D721Med (cell line): ENCODE measurements around the gene GPD1.

Experiments
- DNase-seq: peaks from one replicate; pipeline ENCODE4 v3.0.0; 2011; ENCODE audit warnings: low spot score; ENCODE audit not compliant: insufficient read length
- FAIRE-seq: peaks from 2 replicates; lab custom pipeline; 2011; peaks lifted over from hg19 to GRCh38; lab: Jason Lieb, UNC
- TF ChIP-seq, protein P1 (sequence below): IDR thresholded peaks from 2 replicates; pipeline ENCODE4 v1.5.1; 2012; ENCODE audit warnings: mild to moderate bottlenecking, control low read depth; ENCODE audit not compliant: insufficient read depth; ENCODE audit errors: missing control alignments

The GPD1 gene

DNA sequence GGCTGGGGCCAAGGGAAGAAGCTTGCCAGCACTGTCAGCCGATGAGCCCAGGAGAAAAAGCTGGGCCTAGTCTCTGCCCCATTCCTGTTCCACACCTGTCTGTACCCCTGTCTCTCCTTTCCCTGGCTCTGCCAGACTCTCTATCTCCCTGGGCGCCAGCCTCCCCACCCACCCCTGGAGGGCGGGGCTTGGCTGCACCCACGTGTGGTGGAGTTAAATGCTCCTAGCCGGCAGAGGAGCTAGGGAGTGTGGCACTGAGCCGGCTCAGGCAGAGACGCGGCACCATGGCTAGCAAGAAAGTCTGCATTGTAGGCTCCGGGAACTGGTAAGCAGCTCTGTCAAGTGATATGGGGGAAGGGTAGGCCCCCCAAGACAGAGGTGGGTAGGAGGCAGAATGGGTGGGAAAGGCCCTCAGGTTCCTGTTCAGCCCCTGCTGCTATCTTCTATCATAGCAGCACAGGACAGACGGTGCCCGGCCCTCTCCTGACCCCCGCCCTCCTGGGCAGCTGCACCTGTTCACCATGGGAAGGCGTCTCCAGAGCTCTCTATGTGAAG, at the start of gene GPD1:
Gene GPD1, plus strand, starts transcription at position 242 of the 555 bp plus-strand sequence. Its CDS starts 43 bp downstream, at position 285.
- TF ChIP-seq, protein P1, sequence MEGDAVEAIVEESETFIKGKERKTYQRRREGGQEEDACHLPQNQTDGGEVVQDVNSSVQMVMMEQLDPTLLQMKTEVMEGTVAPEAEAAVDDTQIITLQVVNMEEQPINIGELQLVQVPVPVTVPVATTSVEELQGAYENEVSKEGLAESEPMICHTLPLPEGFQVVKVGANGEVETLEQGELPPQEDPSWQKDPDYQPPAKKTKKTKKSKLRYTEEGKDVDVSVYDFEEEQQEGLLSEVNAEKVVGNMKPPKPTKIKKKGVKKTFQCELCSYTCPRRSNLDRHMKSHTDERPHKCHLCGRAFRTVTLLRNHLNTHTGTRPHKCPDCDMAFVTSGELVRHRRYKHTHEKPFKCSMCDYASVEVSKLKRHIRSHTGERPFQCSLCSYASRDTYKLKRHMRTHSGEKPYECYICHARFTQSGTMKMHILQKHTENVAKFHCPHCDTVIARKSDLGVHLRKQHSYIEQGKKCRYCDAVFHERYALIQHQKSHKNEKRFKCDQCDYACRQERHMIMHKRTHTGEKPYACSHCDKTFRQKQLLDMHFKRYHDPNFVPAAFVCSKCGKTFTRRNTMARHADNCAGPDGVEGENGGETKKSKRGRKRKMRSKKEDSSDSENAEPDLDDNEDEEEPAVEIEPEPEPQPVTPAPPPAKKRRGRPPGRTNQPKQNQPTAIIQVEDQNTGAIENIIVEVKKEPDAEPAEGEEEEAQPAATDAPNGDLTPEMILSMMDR, result no peak
- DNase-seq (peak; percentile 48), FAIRE-seq (no peak)

DNA sequence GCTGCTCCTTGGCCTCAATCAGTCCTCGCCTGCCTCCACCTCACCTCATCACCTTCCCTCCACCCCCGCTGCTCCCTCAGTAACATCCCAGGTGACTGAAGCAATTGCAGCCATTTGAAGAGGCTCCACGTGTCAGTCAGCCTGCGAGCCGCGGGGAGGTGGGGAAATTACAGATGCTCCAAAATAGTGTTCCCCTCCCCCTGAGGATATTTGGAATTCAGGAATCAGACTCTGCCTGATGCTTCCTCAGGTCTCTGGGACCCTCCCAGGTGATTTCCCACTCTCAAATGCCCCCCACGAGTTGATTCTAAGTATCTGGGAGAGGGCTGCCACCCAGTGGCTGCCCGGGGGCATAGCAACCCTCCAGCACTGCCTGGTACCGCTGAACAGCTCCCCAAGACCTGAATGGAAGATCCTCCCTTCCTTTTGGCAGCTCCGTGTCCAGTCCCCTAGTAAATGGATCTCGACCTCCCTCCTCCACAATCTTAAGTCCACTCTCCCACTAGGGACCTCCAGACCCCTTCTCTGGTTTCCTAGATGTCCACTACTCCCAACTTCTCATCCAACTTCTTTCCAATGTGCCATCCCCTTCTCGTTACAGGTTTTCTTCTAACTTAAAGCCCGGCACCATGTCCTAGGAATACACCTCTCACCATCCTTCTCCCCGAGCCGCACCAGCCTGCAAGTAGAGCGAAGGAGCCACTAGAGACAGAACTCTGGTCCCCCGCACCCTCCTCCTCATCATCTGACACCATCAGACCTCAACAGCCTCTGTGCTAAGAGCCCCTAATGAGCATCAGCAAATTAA, 47.8 kb upstream of the GPD1 start:
- TF ChIP-seq, protein P1, result peak; percentile 70
- DNase-seq (no peak), FAIRE-seq (no peak)

DNA sequence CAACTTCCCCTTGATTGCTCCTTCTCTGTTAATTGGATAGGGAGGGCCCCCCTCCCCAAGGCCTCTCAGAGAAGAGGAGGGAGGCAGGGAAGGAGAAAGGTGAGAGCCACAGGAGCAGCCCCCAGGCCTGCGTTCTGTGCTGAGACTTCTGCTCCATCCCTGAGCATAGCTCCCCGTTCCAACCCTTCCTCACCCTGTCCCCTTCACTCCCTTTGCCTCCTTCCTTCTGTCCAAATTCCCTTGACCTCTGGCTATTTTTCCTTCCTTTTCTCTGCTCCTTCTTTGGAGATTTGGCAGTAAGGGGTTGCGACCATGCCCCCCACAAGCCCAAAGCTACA, 47.2 kb upstream of the GPD1 start:
- FAIRE-seq, result no peak
- DNase-seq, result no peak
- TF ChIP-seq, protein P1, result no peak

DNA sequence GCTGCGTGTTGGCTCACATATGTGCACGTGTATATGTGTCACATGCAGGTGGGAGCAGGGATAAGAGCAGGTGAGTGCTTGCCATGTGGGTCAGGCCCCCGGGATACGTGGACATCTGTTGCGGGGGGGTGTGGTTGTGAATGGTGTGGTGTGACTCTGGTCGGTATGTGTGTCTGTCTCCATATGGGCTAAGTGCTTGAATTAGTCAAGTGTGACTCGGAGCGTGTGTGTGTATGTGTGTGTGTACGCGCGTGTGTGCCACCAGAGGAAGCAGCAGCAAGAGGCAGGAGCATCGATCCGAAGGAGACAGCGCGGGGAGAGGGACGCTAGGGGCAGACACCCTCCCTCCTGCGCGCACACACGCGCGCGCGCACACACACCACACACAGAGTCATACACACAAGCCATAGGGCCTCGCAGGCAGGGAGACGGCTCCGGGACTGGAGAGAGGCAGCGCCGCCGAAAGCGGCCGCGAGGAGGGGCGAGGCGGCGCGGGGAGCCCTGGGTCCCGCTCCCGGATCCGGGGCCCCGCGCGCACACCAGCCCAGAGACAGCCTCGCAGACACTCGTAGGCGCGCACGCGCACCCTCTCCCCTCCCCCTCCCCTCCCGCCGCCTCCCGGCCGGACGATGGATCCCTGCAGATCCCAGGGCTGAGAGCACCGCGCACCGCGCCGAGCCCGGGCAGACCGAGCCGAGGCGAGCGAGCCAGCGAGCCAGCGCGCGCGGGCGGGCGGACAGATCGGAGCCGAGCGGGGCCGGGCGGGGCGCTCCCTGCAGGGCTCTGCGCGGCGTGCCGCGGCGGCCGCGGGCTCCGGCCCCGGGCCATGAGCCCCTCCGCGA, 46.6 kb upstream of the GPD1 start, which contains the start of gene ASIC1:
Gene ASIC1, plus strand, starts transcription at position 597 of the 842 bp plus-strand sequence. CDS start 1,171 bp downstream, outside the sequence.
- no peak for FAIRE-seq
- DNase-seq, result peak; percentile 82
- TF ChIP-seq, protein P1, result no peak

DNA sequence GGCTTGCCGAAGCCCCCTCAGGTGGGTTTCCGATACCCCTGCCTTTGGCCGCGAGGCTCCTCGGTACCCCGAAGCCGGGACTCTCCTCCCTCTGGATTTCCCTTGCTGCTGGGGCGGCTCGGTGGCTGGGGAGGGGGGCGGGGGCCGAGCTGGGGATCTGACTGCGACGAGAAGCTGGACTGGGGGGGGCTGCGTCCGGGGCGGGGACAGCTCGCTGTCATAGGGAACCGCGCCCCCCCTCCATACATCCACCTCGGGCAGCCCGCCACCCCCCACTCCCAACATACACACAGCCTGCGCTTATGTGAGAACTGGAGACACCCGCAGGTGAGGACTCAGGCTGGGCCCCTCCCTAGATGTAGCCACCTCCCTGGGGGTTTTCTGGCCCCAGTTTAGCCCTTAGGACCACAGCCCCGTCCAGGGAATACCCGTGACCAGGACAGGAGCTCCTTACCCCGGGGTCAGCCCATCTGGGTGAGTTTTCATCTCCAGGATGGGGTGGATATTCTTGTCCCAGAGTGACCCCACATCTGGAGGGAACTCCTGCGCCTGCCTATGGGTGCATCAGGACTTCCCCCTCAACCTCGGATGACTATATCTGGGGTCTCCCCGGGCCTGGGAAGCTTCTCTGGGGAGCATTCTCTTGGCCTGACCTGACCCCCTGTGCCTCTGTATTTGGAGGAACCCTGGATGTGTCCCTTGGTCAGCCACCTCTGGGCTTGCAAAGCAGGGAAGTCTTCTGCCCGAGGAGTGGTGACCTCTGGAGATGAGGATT, 45.7 kb upstream of the GPD1 start:
- FAIRE-seq, result no peak
- TF ChIP-seq, protein P1, result no peak
- no peak for DNase-seq

DNA sequence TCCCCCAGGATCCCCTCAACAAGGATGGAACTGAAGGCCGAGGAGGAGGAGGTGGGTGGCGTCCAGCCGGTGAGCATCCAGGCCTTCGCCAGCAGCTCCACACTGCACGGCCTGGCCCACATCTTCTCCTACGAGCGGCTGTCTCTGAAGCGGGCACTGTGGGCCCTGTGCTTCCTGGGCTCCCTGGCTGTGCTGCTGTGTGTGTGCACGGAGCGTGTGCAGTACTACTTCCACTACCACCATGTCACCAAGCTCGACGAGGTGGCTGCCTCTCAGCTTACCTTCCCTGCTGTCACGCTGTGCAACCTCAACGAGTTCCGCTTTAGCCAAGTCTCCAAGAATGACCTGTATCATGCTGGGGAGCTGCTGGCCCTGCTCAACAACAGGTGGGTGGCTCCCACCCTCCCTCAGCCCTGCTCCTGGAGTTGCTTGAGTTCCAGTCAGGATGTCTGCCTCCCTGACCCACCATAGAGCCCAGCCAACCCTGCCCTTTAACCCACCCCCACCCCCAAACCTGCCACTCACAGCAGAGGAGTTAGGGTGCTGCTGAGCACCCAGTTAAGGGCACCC, 45.0 kb upstream of the GPD1 start:
- no peak for DNase-seq
- TF ChIP-seq, protein P1, result no peak
- no peak for FAIRE-seq
